Activated CD8-positive, alpha-beta memory T cell treated with anti-CD3 and anti-CD28 coated beads for 48 hours (primary cell): ENCODE results near the gene TMEM88.

Source experiments
- DNase-seq, 3 experiments: peaks; one replicate each; pipeline ENCODE4 v3.0.0-alpha.2; 2020; ENCODE audit warnings: low read depth in 2 of 3, low spot score in 2 of 3

The TMEM88 gene

GRCh38 chr17:7833011-7833794, 21.7 kb upstream of the TMEM88 start:
- DNase-seq = no peak

- DNase-seq = peak; percentile 56 to 72 (median 70)
Measured at GRCh38 chr17:7833795-7834541, 20.9 kb upstream of the TMEM88 start, which contains the start of gene KDM6B. TSS of gene KDM6B (plus strand) at chr17:7834217. CDS start at chr17:7845555, 11,338 bp downstream.

- no peak for DNase-seq
Measured at GRCh38 chr17:7834542-7834956, 20.3 kb upstream of the TMEM88 start.

- peak; percentile 66 to 80 (median 69) for DNase-seq
Measured at GRCh38 chr17:7834957-7835813, 19.7 kb upstream of the TMEM88 start.

GRCh38 chr17:7835814-7836595, 18.9 kb upstream of the TMEM88 start:
- DNase-seq = no peak

- DNase-seq = peak in 1 of 3 experiments; percentile 23
Measured at GRCh38 chr17:7836596-7837407, 18.1 kb upstream of the TMEM88 start.

- DNase-seq = no peak
Measured at GRCh38 chr17:7837408-7838088, 17.3 kb upstream of the TMEM88 start.

GRCh38 chr17:7838090-7839075, 16.5 kb upstream of the TMEM88 start:
- DNase-seq = no peak

- DNase-seq = no peak
Measured at GRCh38 chr17:7839190-7839875, 15.5 kb upstream of the TMEM88 start.

- DNase-seq = no peak
Measured at GRCh38 chr17:7839876-7840261, 15.0 kb upstream of the TMEM88 start.

- DNase-seq = no peak
Measured at GRCh38 chr17:7840441-7840840, 14.4 kb upstream of the TMEM88 start.

GRCh38 chr17:7840875-7841274, 14.0 kb upstream of the TMEM88 start:
- DNase-seq = no peak

- peak in 2 of 3 experiments; percentile 83 to 84 for DNase-seq
Measured at GRCh38 chr17:7841396-7841914, 13.4 kb upstream of the TMEM88 start.

- peak; percentile 72 to 88 (median 74) for DNase-seq
Measured at GRCh38 chr17:7841915-7842379, 12.9 kb upstream of the TMEM88 start.

- DNase-seq = peak; percentile 88 to 93 (median 88)
Measured at GRCh38 chr17:7842380-7843256, 12.2 kb upstream of the TMEM88 start.

GRCh38 chr17:7843257-7843535, 11.7 kb upstream of the TMEM88 start:
- DNase-seq = peak in 1 of 3 experiments; percentile 58
